Adrenal gland (tissue), 12 donors: ENCODE data around the gene MGMT. TPM values are rescaled to one million over a fixed set of nuclear protein-coding genes. Genes with fewer than 3 reads are reported as not detected.

ENCODE experiments used
- DNase-seq, 7 donors: peaks; one replicate each; pipeline ENCODE4 v3.0.0-alpha.2; 2019 to 2020
- H3K27ac ChIP-seq, 5 donors: fragments of 200-600 bp; sonication (generic) in 4 of 5; 1 replicate in 3 of 5; 2 replicates in 2 of 5; pipeline versions ENCODE4 v1.5.1 to v1.8.0; 2016 to 2020; ENCODE audit warnings: mild to moderate bottlenecking in 1 of 5
- H3K27me3 ChIP-seq: fragments of 200-600 bp; 2 replicates; pipeline ENCODE4 v1.8.0; 2021
- H3K36me3 ChIP-seq, 2 donors: fragments of 200-600 bp; replicated peaks in 1 of 2; 1 replicate in 1 of 2; 2 replicates in 1 of 2; pipeline versions ENCODE4 v1.5.1 to v1.8.0; 2018 to 2022
- H3K4me1 ChIP-seq, 2 donors: fragments of 200-600 bp; replicated peaks in 1 of 2; 1 replicate in 1 of 2; 2 replicates in 1 of 2; pipeline versions ENCODE4 v1.5.1 to v1.8.0; 2018 to 2021
- H3K4me3 ChIP-seq, 4 donors: fragments of 200-600 bp; sonication (generic) in 3 of 4; one replicate each; pipeline ENCODE4 v1.5.1; 2016 to 2018
- H3K9me3 ChIP-seq, 3 donors: fragments of 200-600 bp; sonication (generic) in 1 of 3; replicated peaks in 1 of 3; 1 replicate in 2 of 3; 2 replicates in 1 of 3; pipeline versions ENCODE4 v1.5.1 to v1.8.0; 2016 to 2021
- CTCF ChIP-seq, 6 experiments: fragments of 450-650 bp in 4 of 6; fragments of 200-600 bp in 2 of 6; sonication (generic) in 1 of 6; IDR thresholded peaks; 1 replicate in 5 of 6; 2 replicates in 1 of 6; pipeline versions ENCODE4 v1.5.1 to v1.8.0; 2016 to 2021; ENCODE audit warnings: antibody characterized with exemption in 6 of 6, mild to moderate bottlenecking in 2 of 6, moderate library complexity in 1 of 6
- POLR2A ChIP-seq, 2 donors: fragments of 450-650 bp; IDR thresholded peaks; one replicate each; pipeline ENCODE4 v1.6.1; 2017; ENCODE audit warnings: antibody characterized with exemption in 2 of 2, mild to moderate bottlenecking in 2 of 2, moderate library complexity in 1 of 2
- WGBS, 4 donors: extraction: QIAGEN DNeasy Blood & Tissue Kit in 2 of 4; methylation state at CpG; one replicate each; pipeline versions ENCODE4 v1.1.5 to v1.1.7; 2013 to 2017; 5-methylcytosine and 5-hydroxymethylcytosine counted together
- intact Hi-C, 2 donors: fragments of 100-400 bp; cut with DNase I; formaldehyde crosslinking; loops; one replicate each; pipeline versions ENCODE4 v1.14.1 to v1.15.0; 2022 to 2023
- polyA plus RNA-seq, 3 donors: library from polyadenylated mRNA; stranded (reverse); fragments of 200-250 nt in 2 of 3; fragments of 350-450 nt in 1 of 3; fragmentation: Illumina TruSeq in 1 of 3; extraction: RNeasy Lipid Tissue Mini Kit (QIAGEN cat#74804) in 1 of 3; gene quantifications; one replicate each; pipeline ENCODE4 v1.2.3, GENCODE V29; 2013 to 2014
- total RNA-seq, 9 donors: library from RNA; depleted of rRNA in 4 of 9; stranded (reverse); fragments of >200 nt in 4 of 9; fragments of 120-200 nt in 1 of 9; fragmentation: NEBNext Ultra II Directional in 1 of 9; extraction: Animal tissue kit (Norgen Biotek cat#: 25700) in 1 of 9; gene quantifications; one replicate each; pipeline versions ENCODE4 v1.1.0 to v1.2.4, GENCODE V29; 2013 to 2023
- donor health status: healthy with polysubstance abuse.
- donor health status: Bipolar disorder and iron deficiency.
- donor health status: DM: yes; HTN: yes; CAD: no.
- donor health status: DM: no; HTN: no; CAD: no.
- donor health status: DM: no; HTN: no; CAD: no.
- donor health status: DM: yes; HTN: yes; CAD: no.

MGMT gene
- total and polyA plus RNA-seq, 12 donors: 3.8 to 35.8 (median 21.2) TPM

- H3K27me3 ChIP-seq: no peaks in the 10 kb centered on the region
- intact Hi-C loops: no loop called here
- no peak overlapping the region for H3K4me3 ChIP-seq
- H3K4me1 ChIP-seq: peaks cover 0 to 8% of the 10 kb centered on the region in 2 donors
- no peak overlapping the region for H3K27ac ChIP-seq
- DNase-seq: no peak
- no peaks in the 10 kb centered on the region for H3K36me3 ChIP-seq
- H3K9me3 ChIP-seq: no peaks in the 10 kb centered on the region
- WGBS, 4 donors: 93 to 97% (median 95%) methylated on average over 9 of the region's 9 CpGs
- TF ChIP-seq CTCF (IDR thresholded peaks at IDR 0.05) (no peak), POLR2A (IDR thresholded peaks at IDR 0.05) (no peak)
Measured at GRCh38 chr10:129500617-129501339, 33.7 kb downstream of the MGMT start.

GRCh38 chr10:129501652-129502436 is 34.8 kb downstream of the MGMT start:
- H3K4me1 ChIP-seq: peaks cover 0 to 8% of the 10 kb centered on the region in 2 donors
- no peak for DNase-seq
- H3K4me3 ChIP-seq: no peak overlapping the region
- H3K27me3 ChIP-seq: no peaks in the 10 kb centered on the region
- TF ChIP-seq CTCF (IDR thresholded peaks at IDR 0.05) (no peak), POLR2A (IDR thresholded peaks at IDR 0.05) (no peak)
- H3K9me3 ChIP-seq: no peaks in the 10 kb centered on the region
- no peaks in the 10 kb centered on the region for H3K36me3 ChIP-seq
- 91 to 94% (median 91%) methylated on average over 18 of the region's 18 CpGs for WGBS, 4 donors
- intact Hi-C loops: no loop called here
- H3K27ac ChIP-seq: no peak overlapping the region

- intact Hi-C loops: no loop called here
- Histone ChIP-seq H3K4me1 (peaks cover 0 to 8% of the 10 kb centered on the region in 2 donors), H3K27me3 (no peaks in the 10 kb centered on the region), H3K27ac (no peak overlapping the region), H3K4me3 (no peak overlapping the region), H3K9me3 (no peaks in the 10 kb centered on the region), H3K36me3 (no peaks in the 10 kb centered on the region)
- 82 to 90% (median 87%) methylated on average over 5 of the region's 5 CpGs for WGBS, 4 donors
- no peak for DNase-seq
- no peak for TF ChIP-seq CTCF (IDR thresholded peaks at IDR 0.05)
- no peak for TF ChIP-seq POLR2A (IDR thresholded peaks at IDR 0.05)
Measured at GRCh38 chr10:129502448-129502847, 35.4 kb downstream of the MGMT start.

- H3K4me1 ChIP-seq: peaks cover 0 to 8% of the 10 kb centered on the region in 2 donors
- intact Hi-C loops: no loop called here
- no peak overlapping the region for H3K4me3 ChIP-seq
- H3K27me3 ChIP-seq: no peaks in the 10 kb centered on the region
- TF ChIP-seq CTCF (IDR thresholded peaks at IDR 0.05): no peak
- TF ChIP-seq POLR2A (IDR thresholded peaks at IDR 0.05): no peak
- no peaks in the 10 kb centered on the region for H3K9me3 ChIP-seq
- no peak for DNase-seq
- H3K27ac ChIP-seq: no peak overlapping the region
- no peaks in the 10 kb centered on the region for H3K36me3 ChIP-seq
- 53 to 70% (median 58%) methylated on average over 4 of the region's 4 CpGs for WGBS, 4 donors
Measured at GRCh38 chr10:129505500-129506075, 38.5 kb downstream of the MGMT start.
